Measurements from ENCODE around the gene TBX2. TPM values are rescaled to one million over a fixed set of nuclear protein-coding genes. Genes with fewer than 3 reads are reported as not detected.

The TBX2 gene
- total and polyA plus RNA-seq, 2 experiments from 2014 or later, result 19.6 to 27.5 TPM

GRCh38 chr17:61413661-61414126 lies 14.1 kb downstream of the TBX2 start:
- WGBS (ENCODE audit: low lambda C conversion rate, missing lambda C conversion rate), result 84% methylated on average over 8 of the region's 8 CpGs

DNA sequence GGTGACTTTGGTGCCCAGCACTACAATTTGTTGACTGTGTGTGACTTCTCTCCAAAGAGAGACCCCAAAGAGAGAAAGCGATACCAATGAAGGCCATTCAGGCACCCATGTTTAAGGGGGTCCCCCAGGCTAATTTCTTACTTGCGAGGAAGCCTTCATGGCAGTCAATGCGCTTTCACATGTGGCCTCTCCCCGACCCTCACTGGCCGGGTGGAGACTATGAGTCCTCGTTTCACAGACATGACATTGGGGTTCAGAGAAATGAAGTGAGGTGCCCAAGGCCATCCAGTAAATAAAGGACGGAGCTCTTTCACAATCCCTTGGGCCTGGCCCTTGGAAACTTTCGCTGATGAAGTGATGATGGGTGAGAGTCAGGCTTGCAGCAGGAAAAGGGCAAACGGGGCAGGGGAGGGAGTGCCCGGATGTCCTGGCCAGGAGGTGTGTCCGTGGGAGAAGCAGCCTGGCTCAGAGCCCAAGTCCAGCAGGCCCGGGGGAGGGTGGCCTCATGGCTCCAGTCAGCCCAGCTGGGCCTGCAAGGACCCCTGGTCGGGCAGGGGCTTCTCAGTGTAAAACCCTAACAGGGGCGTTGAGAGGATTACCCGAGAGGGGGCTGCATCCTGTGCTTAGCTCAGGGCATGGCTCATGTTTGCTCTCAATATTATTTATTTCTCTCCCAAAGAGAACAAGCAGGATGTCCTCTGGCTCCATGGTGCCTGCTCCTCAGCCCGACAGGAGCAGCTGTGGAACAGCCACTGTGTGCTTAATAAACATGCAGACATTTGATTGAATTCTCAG lies 14.7 kb downstream of the TBX2 start:
- Histone ChIP-seq H3K27ac (no peak overlapping the region), H2AFZ (no peak overlapping the region), H3K27me3 (no peaks in the 10 kb centered on the region), H3K4me2 (peak overlapping the region; percentile 99), H3K36me3 (replicated peaks; ENCODE audit: insufficient read depth, low read depth) (no peaks in the 10 kb centered on the region), H3K4me3 (no peak overlapping the region), H4K20me1 (ENCODE audit: insufficient read depth, poor library complexity, severe bottlenecking) (no peaks in the 10 kb centered on the region), H3K4me1 (ENCODE audit: insufficient read depth) (peaks cover 25% of the 10 kb centered on the region), H3K79me2 (peaks cover 20% of the 10 kb centered on the region), H3K9me2 (replicated peaks; ENCODE audit: insufficient read depth) (no peaks in the 10 kb centered on the region), H3K9me3 (ENCODE audit: low read depth) (no peaks in the 10 kb centered on the region)
- TF ChIP-seq EZH2phosphoT487 (IDR thresholded peaks at IDR 0.05; ENCODE audit: low read depth, severe bottlenecking, unreplicated experiment) (no peak), EZH2 (IDR thresholded peaks at IDR 0.05; ENCODE audit: borderline replicate concordance) (no peak)
- TF ChIP-seq, protein P1, sequence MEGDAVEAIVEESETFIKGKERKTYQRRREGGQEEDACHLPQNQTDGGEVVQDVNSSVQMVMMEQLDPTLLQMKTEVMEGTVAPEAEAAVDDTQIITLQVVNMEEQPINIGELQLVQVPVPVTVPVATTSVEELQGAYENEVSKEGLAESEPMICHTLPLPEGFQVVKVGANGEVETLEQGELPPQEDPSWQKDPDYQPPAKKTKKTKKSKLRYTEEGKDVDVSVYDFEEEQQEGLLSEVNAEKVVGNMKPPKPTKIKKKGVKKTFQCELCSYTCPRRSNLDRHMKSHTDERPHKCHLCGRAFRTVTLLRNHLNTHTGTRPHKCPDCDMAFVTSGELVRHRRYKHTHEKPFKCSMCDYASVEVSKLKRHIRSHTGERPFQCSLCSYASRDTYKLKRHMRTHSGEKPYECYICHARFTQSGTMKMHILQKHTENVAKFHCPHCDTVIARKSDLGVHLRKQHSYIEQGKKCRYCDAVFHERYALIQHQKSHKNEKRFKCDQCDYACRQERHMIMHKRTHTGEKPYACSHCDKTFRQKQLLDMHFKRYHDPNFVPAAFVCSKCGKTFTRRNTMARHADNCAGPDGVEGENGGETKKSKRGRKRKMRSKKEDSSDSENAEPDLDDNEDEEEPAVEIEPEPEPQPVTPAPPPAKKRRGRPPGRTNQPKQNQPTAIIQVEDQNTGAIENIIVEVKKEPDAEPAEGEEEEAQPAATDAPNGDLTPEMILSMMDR (IDR thresholded peaks at IDR 0.05; ENCODE audit: poor library complexity), result no peak
- WGBS (ENCODE audit: low lambda C conversion rate, missing lambda C conversion rate), result 69% methylated on average over 14 of the region's 16 CpGs
- DNase-seq (ENCODE audit: low spot score), result no peak

More at GRCh38 chr17:61413661-61414126, 14.1 kb downstream of the TBX2 start:
- Histone ChIP-seq H3K4me3 (no peak overlapping the region), H4K20me1 (ENCODE audit: insufficient read depth, poor library complexity, severe bottlenecking) (no peaks in the 10 kb centered on the region), H2AFZ (no peak overlapping the region), H3K4me2 (peak overlapping the region; percentile 99), H3K9me2 (replicated peaks; ENCODE audit: insufficient read depth) (no peaks in the 10 kb centered on the region), H3K27me3 (peaks cover under 1% of the 10 kb centered on the region), H3K27ac (peak overlapping the region; percentile 99), H3K36me3 (replicated peaks; ENCODE audit: insufficient read depth, low read depth) (no peaks in the 10 kb centered on the region), H3K4me1 (ENCODE audit: insufficient read depth) (peaks cover 31% of the 10 kb centered on the region), H3K79me2 (peaks cover 22% of the 10 kb centered on the region), H3K9me3 (ENCODE audit: low read depth) (no peaks in the 10 kb centered on the region)
- no peak for DNase-seq (ENCODE audit: low spot score)
- TF ChIP-seq EZH2 (IDR thresholded peaks at IDR 0.05; ENCODE audit: borderline replicate concordance) (no peak), EZH2phosphoT487 (IDR thresholded peaks at IDR 0.05; ENCODE audit: low read depth, severe bottlenecking, unreplicated experiment) (no peak)
- TF ChIP-seq, protein P1 (IDR thresholded peaks at IDR 0.05; ENCODE audit: poor library complexity), result no peak

DNA sequence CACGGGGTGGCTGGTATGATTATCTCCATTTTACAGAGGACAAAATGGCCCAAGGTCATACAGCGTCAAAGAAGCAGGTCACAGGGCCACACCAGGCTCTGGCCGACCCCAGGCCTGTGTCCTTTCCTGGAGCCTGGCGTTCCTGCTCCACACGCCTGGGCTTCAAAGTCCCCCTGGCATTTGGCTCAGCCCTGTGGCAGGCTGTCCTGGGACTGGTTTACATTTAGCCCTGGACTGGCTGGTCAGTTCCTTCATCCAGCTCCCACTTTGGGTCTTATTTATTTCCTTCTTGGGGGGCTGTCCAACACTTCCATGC lies 15.3 kb downstream of the TBX2 start:
- no peak for DNase-seq (ENCODE audit: low spot score)

More for the DNA sequence above, 15.3 kb downstream of the TBX2 start:
- no peak overlapping the region for H3K4me2 ChIP-seq
- no peaks in the 10 kb centered on the region for H3K9me2 ChIP-seq (replicated peaks; ENCODE audit: insufficient read depth)
- H3K4me1 ChIP-seq (ENCODE audit: insufficient read depth), result peaks cover 23% of the 10 kb centered on the region
- H2AFZ ChIP-seq, result no peak overlapping the region
- no peaks in the 10 kb centered on the region for H4K20me1 ChIP-seq (ENCODE audit: insufficient read depth, poor library complexity, severe bottlenecking)
- WGBS (ENCODE audit: low lambda C conversion rate, missing lambda C conversion rate), result 86% methylated on average over 5 of the region's 5 CpGs
- H3K9me3 ChIP-seq (ENCODE audit: low read depth), result no peaks in the 10 kb centered on the region
- no peak overlapping the region for H3K27ac ChIP-seq
- TF ChIP-seq, protein P1 (IDR thresholded peaks at IDR 0.05; ENCODE audit: poor library complexity), result no peak
- TF ChIP-seq EZH2phosphoT487 (IDR thresholded peaks at IDR 0.05; ENCODE audit: low read depth, severe bottlenecking, unreplicated experiment) (no peak), EZH2 (IDR thresholded peaks at IDR 0.05; ENCODE audit: borderline replicate concordance) (no peak)
- no peak overlapping the region for H3K4me3 ChIP-seq
- H3K79me2 ChIP-seq, result peaks cover 20% of the 10 kb centered on the region
- H3K36me3 ChIP-seq (replicated peaks; ENCODE audit: insufficient read depth, low read depth), result no peaks in the 10 kb centered on the region
- no peaks in the 10 kb centered on the region for H3K27me3 ChIP-seq
